GM19193 (cell line): Measurements from ENCODE around the gene NUBPL.

Source experiments
- POLR2A ChIP-seq: IDR thresholded peaks from 4 replicates; pipeline ENCODE4 v1.6.1; 2011; ENCODE audit not compliant: insufficient read depth, insufficient read length; ENCODE audit errors: extremely low read depth

NUBPL gene

GRCh38 chr14:31692376-31692781 lies 131.2 kb downstream of the NUBPL start:
- no peak for TF ChIP-seq POLR2A

- TF ChIP-seq POLR2A, result no peak
Measured at GRCh38 chr14:31696378-31696777, 135.2 kb downstream of the NUBPL start.

- no peak for TF ChIP-seq POLR2A
Measured at GRCh38 chr14:31699809-31700208, 138.6 kb downstream of the NUBPL start.

GRCh38 chr14:31700282-31701074 lies 139.3 kb downstream of the NUBPL start:
- no peak for TF ChIP-seq POLR2A

GRCh38 chr14:31702130-31702529 lies 140.9 kb downstream of the NUBPL start:
- no peak for TF ChIP-seq POLR2A

GRCh38 chr14:31703056-31703455 lies 141.9 kb downstream of the NUBPL start:
- no peak for TF ChIP-seq POLR2A

- no peak for TF ChIP-seq POLR2A
Measured at GRCh38 chr14:31705731-31706130, 144.5 kb downstream of the NUBPL start.

- no peak for TF ChIP-seq POLR2A
Measured at GRCh38 chr14:31712244-31713127, 151.3 kb downstream of the NUBPL start.

- TF ChIP-seq POLR2A, result no peak
Measured at GRCh38 chr14:31716208-31716607, 155.0 kb downstream of the NUBPL start.

- TF ChIP-seq POLR2A, result no peak
Measured at GRCh38 chr14:31717294-31718085, 156.3 kb downstream of the NUBPL start.

- TF ChIP-seq POLR2A, result no peak
Measured at GRCh38 chr14:31718585-31718984, 157.4 kb downstream of the NUBPL start.

- TF ChIP-seq POLR2A, result no peak
Measured at GRCh38 chr14:31718985-31719384, 157.8 kb downstream of the NUBPL start.

- TF ChIP-seq POLR2A, result no peak
Measured at GRCh38 chr14:31726337-31726736, 165.1 kb downstream of the NUBPL start.

- TF ChIP-seq POLR2A, result no peak
Measured at GRCh38 chr14:31727797-31728196, 166.6 kb downstream of the NUBPL start.

GRCh38 chr14:31740688-31741087 lies 179.5 kb downstream of the NUBPL start:
- no peak for TF ChIP-seq POLR2A
